Naive thymus-derived CD4-positive, alpha-beta T cell (primary cell): Measurements from ENCODE around the gene IFI16. TPM values are rescaled to one million over a fixed set of nuclear protein-coding genes. Genes with fewer than 3 reads are reported as not detected.
"Not testable (repeated sequence)": the region's sequence is repeated elsewhere in the genome, so short reads cannot be mapped to it uniquely, and the experiment has no call there.

Source experiments
- ATAC-seq: fragments of 150-1000 bp; cut with Tn5 transposase; 2 replicates; pipeline ENCODE4 v1.10.0; 2021; ENCODE audit warnings: mild to moderate bottlenecking, moderate library complexity
- CTCF ChIA-PET: fragments of 350-600 bp; sonication (Branson Sonifier 250); formaldehyde crosslinking; loops from one replicate; lab custom pipeline; 2021; ENCODE audit warnings: antibody characterized with exemption; lab: Charles Lee
- POLR2A ChIA-PET: fragments of 350-600 bp; sonication (Branson Sonifier 250); formaldehyde crosslinking; loops from one replicate; lab custom pipeline; 2021; ENCODE audit warnings: antibody characterized with exemption, inconsistent platforms; lab: Charles Lee
- DNase-seq, 9 donors: peaks; one replicate each; pipeline versions ENCODE4 v3.0.0 to v3.0.0-alpha.2; 2020 to 2022; ENCODE audit warnings: mixed read lengths in 1 of 9
- H3K27ac ChIP-seq: one replicate; pipeline ENCODE4 v1.7.0; 2013; ENCODE audit warnings: mild to moderate bottlenecking, low read depth, low read length, moderate library complexity
- H3K27me3 ChIP-seq, 2 donors: one replicate each; pipeline ENCODE4 v1.7.0; 2013; ENCODE audit warnings: low read length in 2 of 2, mild to moderate bottlenecking in 2 of 2, moderate library complexity in 2 of 2; ENCODE audit not compliant: control insufficient read depth in 2 of 2, insufficient read depth in 2 of 2
- H3K36me3 ChIP-seq, 3 experiments: 1 replicate in 2 of 3; 2 replicates in 1 of 3; pipeline ENCODE4 v1.7.0; 2013; ENCODE audit warnings: low read length in 3 of 3, mild to moderate bottlenecking in 3 of 3, moderate library complexity in 1 of 3; ENCODE audit not compliant: insufficient read depth in 3 of 3, control insufficient read depth in 2 of 3
- H3K4me1 ChIP-seq, 2 donors: one replicate each; pipeline ENCODE4 v1.7.0; 2013; ENCODE audit warnings: low read length in 2 of 2, mild to moderate bottlenecking in 2 of 2, moderate library complexity in 1 of 2; ENCODE audit not compliant: control insufficient read depth in 2 of 2, insufficient read depth in 2 of 2
- H3K4me3 ChIP-seq: 2 replicates; pipeline ENCODE4 v1.7.0; 2013; ENCODE audit warnings: mild to moderate bottlenecking, low read length
- H3K9me3 ChIP-seq, 3 experiments: 1 replicate in 2 of 3; 2 replicates in 1 of 3; pipeline ENCODE4 v1.7.0; 2013; ENCODE audit warnings: low read length in 3 of 3; ENCODE audit not compliant: control insufficient read depth in 2 of 3
- H3K27ac Mint-ChIP-seq, 9 donors: one replicate each; pipeline ENCODE4 v1.8.0; 2020 to 2022; ENCODE audit warnings: mixed read lengths in 9 of 9, mild to moderate bottlenecking in 8 of 9, moderate library complexity in 5 of 9, inconsistent platforms in 2 of 9
- H3K27me3 Mint-ChIP-seq, 5 donors: one replicate each; pipeline ENCODE4 v1.8.0; 2021 to 2022; ENCODE audit warnings: mixed read lengths in 5 of 5, mild to moderate bottlenecking in 1 of 5
- H3K36me3 Mint-ChIP-seq, 5 donors: one replicate each; pipeline ENCODE4 v1.8.0; 2020 to 2022; ENCODE audit warnings: mixed read lengths in 5 of 5, mild to moderate bottlenecking in 3 of 5, inconsistent platforms in 1 of 5
- H3K4me1 Mint-ChIP-seq, 7 donors: one replicate each; pipeline ENCODE4 v1.8.0; 2020 to 2022; ENCODE audit warnings: mixed read lengths in 7 of 7, mild to moderate bottlenecking in 3 of 7, inconsistent platforms in 1 of 7
- H3K4me3 Mint-ChIP-seq, 10 donors: one replicate each; pipeline ENCODE4 v1.8.0; 2020 to 2022; ENCODE audit warnings: mild to moderate bottlenecking in 10 of 10, mixed read lengths in 10 of 10, moderate library complexity in 6 of 10, inconsistent platforms in 2 of 10
- H3K9me3 Mint-ChIP-seq, 11 donors: one replicate each; pipeline ENCODE4 v1.8.0; 2020 to 2022; ENCODE audit warnings: mixed read lengths in 11 of 11, mild to moderate bottlenecking in 4 of 11, inconsistent platforms in 1 of 11, moderate library complexity in 1 of 11
- intact Hi-C, 2 donors: fragments of 100-400 bp; cut with micrococcal nuclease; formaldehyde crosslinking; loops; one replicate each; pipeline ENCODE4 v1.15.1; 2023
- polyA plus RNA-seq, 2 donors: library from polyadenylated mRNA; unstranded; fragments of 300-500 nt; fragmentation: Illumina TruSeq; gene quantifications; one replicate each; pipeline ENCODE4 v1.2.3, GENCODE V29; 2021
- total RNA-seq, 6 experiments: library from RNA in 5 of 6; stranded (reverse) in 5 of 6; gene quantifications; 1 replicate in 5 of 6; 2 replicates in 1 of 6; pipeline ENCODE4 v1.2.3 and lab custom pipeline; 2021 to 2026

IFI16 gene
- total and polyA plus RNA-seq, 7 experiments from 2014 or later, result 42.4 to 307 (median 93.9) TPM

DNA sequence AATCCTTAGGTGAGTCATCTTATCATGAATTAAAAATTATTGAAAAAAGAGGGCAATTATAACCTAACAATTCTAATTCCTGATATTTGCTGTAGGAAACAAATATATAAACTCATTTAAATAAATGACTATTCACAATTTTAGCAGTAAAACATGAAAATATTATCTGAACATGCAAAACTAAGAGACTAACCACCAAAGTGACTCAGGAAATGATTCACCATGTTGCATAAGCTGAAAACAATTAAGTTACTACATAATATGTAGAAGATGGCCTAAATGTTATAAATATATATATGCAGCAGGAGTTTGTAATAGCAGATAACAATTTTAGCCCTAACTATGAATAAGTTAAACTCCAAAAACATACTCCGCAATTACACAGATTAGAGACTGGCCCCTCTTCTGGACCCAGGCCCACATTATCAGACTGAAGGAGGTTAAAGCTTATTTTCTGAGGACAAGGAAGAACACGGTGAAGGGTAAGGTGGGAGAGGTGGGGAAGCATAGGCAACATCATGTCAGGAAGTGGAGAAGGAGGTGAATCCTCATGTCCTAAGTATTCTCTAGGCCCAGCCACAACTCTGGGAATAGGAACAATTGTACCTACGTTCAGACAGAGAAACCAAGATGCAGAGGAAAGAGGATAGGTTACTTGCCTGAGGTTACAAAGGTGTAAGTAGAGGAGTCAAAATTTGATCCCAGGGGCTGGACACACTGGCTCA is 82.5 kb downstream of the IFI16 start:
- CTCF ChIA-PET, result no interaction called here
- Mint-ChIP-seq H3K36me3 (no peaks in the 10 kb centered on the region), H3K27me3 (peaks cover 1 to 12% (median 2%) of the 10 kb centered on the region in 5 donors), H3K4me1 (peaks cover 0 to 43% (median 0%) of the 10 kb centered on the region in 7 donors), H3K9me3 (no peaks in the 10 kb centered on the region), H3K27ac (peak overlapping the region in 1 of 9 donors; percentile 58), H3K4me3 (no peak overlapping the region)
- POLR2A ChIA-PET, result no interaction called here
- DNase-seq (no peak), ATAC-seq (peak; percentile 63)
- no peaks in the 10 kb centered on the region for H3K27me3 ChIP-seq
- no peak overlapping the region for H3K27ac ChIP-seq
- H3K4me1 ChIP-seq, result no peaks in the 10 kb centered on the region
- intact Hi-C loops, result no loop called here
- H3K36me3 ChIP-seq, result no peaks in the 10 kb centered on the region
- no peaks in the 10 kb centered on the region for H3K9me3 ChIP-seq
- H3K4me3 ChIP-seq, result no peak overlapping the region

DNA sequence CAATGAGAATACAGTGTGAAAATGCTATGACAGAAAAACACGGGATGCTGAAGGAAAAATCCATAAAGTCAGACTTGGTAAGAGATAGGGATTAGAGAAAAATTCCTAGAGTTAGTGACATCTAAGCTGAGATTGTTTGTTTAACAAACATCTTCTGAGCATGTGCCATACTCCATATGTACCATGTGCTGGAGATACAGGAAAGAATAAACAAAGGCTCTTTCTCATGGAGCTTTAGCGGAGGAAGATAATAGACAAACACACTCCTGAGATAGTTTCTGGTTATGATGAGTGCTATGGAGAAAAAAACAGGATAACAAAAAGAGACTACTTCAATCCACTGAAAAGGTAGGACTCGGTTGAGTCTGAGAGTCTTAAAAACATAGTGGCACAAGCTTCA is 88.9 kb downstream of the IFI16 start:
- POLR2A ChIA-PET, result interaction anchor here (0.6 kb wide), 1 partner anchor 10 kb away, joined by 6 read pairs; no protein-coding TSS in a partner anchor
- CTCF ChIA-PET, result no interaction called here
- no peaks in the 10 kb centered on the region for H3K27me3 ChIP-seq
- peaks cover 17 to 54% (median 25%) of the 10 kb centered on the region in 5 donors for H3K27me3 Mint-ChIP-seq
- H3K27ac Mint-ChIP-seq, result no peak overlapping the region
- no peaks in the 10 kb centered on the region for H3K9me3 Mint-ChIP-seq
- no peak for DNase-seq
- no peaks in the 10 kb centered on the region for H3K4me1 ChIP-seq
- no peak for ATAC-seq
- H3K4me3 ChIP-seq, result no peak overlapping the region
- no peaks in the 10 kb centered on the region for H3K36me3 Mint-ChIP-seq
- no peak overlapping the region for H3K27ac ChIP-seq
- H3K9me3 ChIP-seq, result no peaks in the 10 kb centered on the region
- intact Hi-C loops, result no loop called here
- H3K4me1 Mint-ChIP-seq, result no peaks in the 10 kb centered on the region
- no peaks in the 10 kb centered on the region for H3K36me3 ChIP-seq
- H3K4me3 Mint-ChIP-seq, result no peak overlapping the region

DNA sequence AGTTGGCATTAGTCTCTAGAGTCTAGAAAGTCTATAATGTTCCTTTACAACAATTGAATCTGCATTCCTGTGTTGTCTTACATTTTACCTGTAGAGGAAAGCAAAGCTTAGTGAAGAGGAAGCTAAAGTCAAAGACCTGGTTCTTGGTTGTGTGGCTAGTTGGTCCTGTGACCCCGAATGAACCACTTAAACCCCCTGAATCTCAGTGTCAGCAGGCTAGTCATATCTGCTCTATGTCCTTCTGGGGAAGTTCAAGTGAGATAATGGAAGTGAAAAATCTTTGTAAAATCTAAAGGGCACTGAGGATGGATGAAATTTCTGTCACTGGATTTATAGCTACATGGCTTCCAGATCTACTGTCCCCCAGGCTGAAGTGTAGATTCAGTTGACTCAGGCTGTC is 90.9 kb downstream of the IFI16 start:
- POLR2A ChIA-PET, result no interaction called here
- Histone ChIP-seq H3K36me3 (no peaks in the 10 kb centered on the region), H3K9me3 (no peaks in the 10 kb centered on the region), H3K27ac (no peak overlapping the region), H3K4me1 (no peaks in the 10 kb centered on the region), H3K27me3 (no peaks in the 10 kb centered on the region), H3K4me3 (no peak overlapping the region)
- H3K4me1 Mint-ChIP-seq, result no peaks in the 10 kb centered on the region
- H3K9me3 Mint-ChIP-seq, result no peaks in the 10 kb centered on the region
- H3K36me3 Mint-ChIP-seq, result no peaks in the 10 kb centered on the region
- DNase-seq, result no peak
- ATAC-seq, result no peak
- H3K4me3 Mint-ChIP-seq, result no peak overlapping the region
- peaks cover 22 to 55% (median 29%) of the 10 kb centered on the region in 5 donors for H3K27me3 Mint-ChIP-seq
- no peak overlapping the region for H3K27ac Mint-ChIP-seq
- intact Hi-C loops, result no loop called here
- CTCF ChIA-PET, result no interaction called here

DNA sequence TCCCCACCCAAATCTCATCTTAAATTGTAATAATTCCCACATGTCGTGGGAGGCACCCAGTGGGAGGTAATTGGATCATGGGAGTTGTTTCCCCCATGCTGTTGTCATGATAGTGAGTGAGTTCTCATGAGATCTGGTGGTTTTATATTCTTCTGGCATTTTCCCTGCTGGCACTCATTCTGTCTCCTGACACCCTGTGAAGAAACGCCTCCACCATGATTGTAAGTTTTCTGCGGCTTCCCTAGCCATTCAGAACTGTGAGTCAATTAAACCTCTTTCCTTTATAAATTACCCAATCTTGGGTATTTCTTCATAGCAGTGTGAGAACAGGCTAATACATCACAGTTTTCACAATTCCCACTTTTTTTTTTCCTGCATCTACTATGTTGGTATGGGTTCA is 93.3 kb downstream of the IFI16 start:
- peaks cover 28 to 54% (median 33%) of the 10 kb centered on the region in 5 donors for H3K27me3 Mint-ChIP-seq
- H3K36me3 Mint-ChIP-seq, CTCF ChIA-PET: not testable (repeated sequence)

More for the DNA sequence above, 93.3 kb downstream of the IFI16 start:
- ATAC-seq, H3K9me3 ChIP-seq, H3K4me1 ChIP-seq, H3K4me3 ChIP-seq, DNase-seq, H3K27ac Mint-ChIP-seq, H3K4me1 Mint-ChIP-seq, H3K27ac ChIP-seq, H3K9me3 Mint-ChIP-seq, H3K4me3 Mint-ChIP-seq, intact Hi-C loops, H3K27me3 ChIP-seq, H3K36me3 ChIP-seq, POLR2A ChIA-PET: not testable (repeated sequence)

Other genes with a start within 250 kb of the IFI16 start
- gene OR6N1, start 237.7 kb upstream of the IFI16 start, total RNA-seq, result under 1 TPM in 1 of 5 experiments, not detected in 4; 0.37 TPM
- gene OR6N1, start 237.7 kb upstream of the IFI16 start, polyA plus RNA-seq, result not detected
- gene OR6N2, start 228.7 kb upstream of the IFI16 start, total RNA-seq, result under 1 TPM in 1 of 5 experiments, not detected in 4; 0.17 TPM
- not detected for gene OR6N2, start 228.7 kb upstream of the IFI16 start, polyA plus RNA-seq
- gene MNDA, start 178.6 kb upstream of the IFI16 start, total RNA-seq, result 100 to 1,000 TPM in 1 of 5 experiments, 1 to 10 TPM in 2, under 1 TPM in 1, not detected in 1; 0.70 to 104 (median 3.1) TPM
- under 1 TPM; 0.18 to 0.67 TPM for gene MNDA, start 178.6 kb upstream of the IFI16 start, polyA plus RNA-seq
- gene PYHIN1, start 78.4 kb upstream of the IFI16 start, total RNA-seq, result 10 to 100 TPM; 20.3 to 48.2 (median 36.1) TPM
- gene PYHIN1, start 78.4 kb upstream of the IFI16 start, polyA plus RNA-seq, result 1 to 10 TPM; 8.4 to 8.7 TPM
- gene AIM2, start 66.9 kb downstream of the IFI16 start, total RNA-seq, result 1 to 10 TPM in 2 of 5 experiments, under 1 TPM in 2, not detected in 1; 0.32 to 8.8 (median 2.1) TPM
- not detected for gene AIM2, start 66.9 kb downstream of the IFI16 start, polyA plus RNA-seq
- gene CADM3, start 161.7 kb downstream of the IFI16 start, total RNA-seq, result not detected
- gene CADM3, start 161.7 kb downstream of the IFI16 start, polyA plus RNA-seq, result not detected
- not detected for gene ACKR1, start 195.0 kb downstream of the IFI16 start, total RNA-seq
- gene ACKR1, start 195.0 kb downstream of the IFI16 start, polyA plus RNA-seq, result not detected